ENCODE results near the gene DONSON.

Gene DONSON

DNA sequence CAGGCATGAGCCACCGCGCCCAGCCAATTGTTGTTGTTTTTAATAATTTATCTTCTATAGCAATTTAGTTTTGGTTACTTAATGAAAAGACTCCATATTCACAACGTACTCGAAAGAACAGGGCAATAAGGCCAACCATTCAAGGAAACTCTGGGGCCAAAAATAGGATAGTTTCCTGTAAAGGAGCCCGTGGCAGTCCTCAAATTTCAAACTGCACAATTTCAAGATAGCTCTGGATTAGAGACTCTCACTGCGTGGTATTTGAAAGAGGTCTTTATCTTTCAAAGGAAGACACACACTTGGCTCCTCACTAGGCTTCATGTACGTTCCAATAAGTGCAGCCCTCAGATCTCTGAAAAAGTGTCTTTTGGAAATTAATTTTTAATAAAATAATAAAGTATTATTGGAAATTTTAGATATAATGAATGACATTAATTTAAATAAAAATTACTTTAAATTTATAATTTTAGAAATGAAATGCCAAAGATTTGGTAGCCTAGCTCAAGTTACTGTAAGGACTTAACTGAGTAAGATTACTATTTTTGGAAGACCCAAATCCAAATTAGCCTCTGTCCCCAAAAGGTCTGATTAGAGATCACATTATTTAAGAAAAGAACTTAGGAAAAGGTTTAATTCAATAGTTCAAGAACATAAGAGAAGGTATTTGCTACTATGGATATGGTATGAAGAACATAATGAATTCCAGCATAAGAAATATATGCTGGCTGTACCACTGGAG, 22.7 kb upstream of the DONSON start:
- ChIA-PET CTCF (interaction anchor here (0.6 to 2.0 kb wide), 5 partner anchors 7 to 11 kb away, joined by 3 to 12 read pairs (median 3); no protein-coding TSS in a partner anchor), POLR2A (no interaction called here)
- H3K4me3 ChIP-seq (ENCODE audit: low read depth, low read length), result no peak overlapping the region
- no peak for DNase-seq (ENCODE audit: low read depth, low spot score)
- TF ChIP-seq, protein P1, sequence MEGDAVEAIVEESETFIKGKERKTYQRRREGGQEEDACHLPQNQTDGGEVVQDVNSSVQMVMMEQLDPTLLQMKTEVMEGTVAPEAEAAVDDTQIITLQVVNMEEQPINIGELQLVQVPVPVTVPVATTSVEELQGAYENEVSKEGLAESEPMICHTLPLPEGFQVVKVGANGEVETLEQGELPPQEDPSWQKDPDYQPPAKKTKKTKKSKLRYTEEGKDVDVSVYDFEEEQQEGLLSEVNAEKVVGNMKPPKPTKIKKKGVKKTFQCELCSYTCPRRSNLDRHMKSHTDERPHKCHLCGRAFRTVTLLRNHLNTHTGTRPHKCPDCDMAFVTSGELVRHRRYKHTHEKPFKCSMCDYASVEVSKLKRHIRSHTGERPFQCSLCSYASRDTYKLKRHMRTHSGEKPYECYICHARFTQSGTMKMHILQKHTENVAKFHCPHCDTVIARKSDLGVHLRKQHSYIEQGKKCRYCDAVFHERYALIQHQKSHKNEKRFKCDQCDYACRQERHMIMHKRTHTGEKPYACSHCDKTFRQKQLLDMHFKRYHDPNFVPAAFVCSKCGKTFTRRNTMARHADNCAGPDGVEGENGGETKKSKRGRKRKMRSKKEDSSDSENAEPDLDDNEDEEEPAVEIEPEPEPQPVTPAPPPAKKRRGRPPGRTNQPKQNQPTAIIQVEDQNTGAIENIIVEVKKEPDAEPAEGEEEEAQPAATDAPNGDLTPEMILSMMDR (IDR thresholded peaks at IDR 0.05; ENCODE audit: insufficient read depth, low read length, missing control alignments), result no peak

DNA sequence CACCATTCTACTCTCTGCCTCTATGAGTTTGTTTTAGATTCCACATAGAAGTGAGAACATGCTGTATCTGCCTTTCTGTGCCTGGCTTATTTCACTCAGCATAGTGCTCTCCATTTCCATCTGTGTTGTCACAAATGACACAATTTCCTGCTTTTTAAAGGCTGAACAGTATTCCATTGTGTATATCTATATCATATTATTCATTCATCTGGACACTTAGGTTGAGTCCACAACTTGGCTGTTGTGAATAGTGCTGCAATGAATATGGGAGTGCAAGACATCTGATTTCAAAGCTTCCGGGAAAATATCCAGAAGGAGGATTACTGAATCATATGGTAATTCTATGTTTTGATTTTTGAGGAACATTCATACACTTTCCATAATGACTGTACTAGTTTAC, 20.1 kb upstream of the DONSON start:
- ChIA-PET CTCF (interaction anchor here (0.8 to 4.4 kb wide), 6 partner anchors 8 to 77 kb away, joined by 3 to 72 read pairs (median 4); partner anchors contain the start of gene DONSON), POLR2A (no interaction called here)
- H3K4me3 ChIP-seq (ENCODE audit: low read depth, low read length), result no peak overlapping the region
- DNase-seq (ENCODE audit: low read depth, low spot score), result no peak
- TF ChIP-seq, protein P1 (IDR thresholded peaks at IDR 0.05; ENCODE audit: insufficient read depth, low read length, missing control alignments), result no peak

DNA sequence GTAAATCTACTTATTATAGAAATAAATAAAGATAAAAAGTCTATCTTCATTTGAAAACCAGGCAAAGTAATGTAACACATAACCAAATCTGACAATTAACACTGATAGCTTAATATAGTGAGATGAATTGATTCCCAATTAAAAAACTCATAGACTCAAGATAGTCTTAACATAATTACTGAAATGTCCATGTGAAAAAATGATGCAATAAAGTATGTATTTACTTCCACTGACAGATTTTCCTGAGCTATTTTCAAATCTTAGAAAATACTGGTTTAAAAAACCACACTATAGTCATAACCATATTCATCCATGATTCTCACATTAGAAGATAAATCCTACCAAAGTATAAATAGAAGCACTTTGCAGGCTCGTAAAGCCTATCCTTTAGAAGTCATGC, 9.6 kb upstream of the DONSON start:
- DNase-seq (ENCODE audit: low read depth, low spot score), result no peak
- H3K4me3 ChIP-seq (ENCODE audit: low read depth, low read length), result no peak overlapping the region
- TF ChIP-seq, protein P1 (IDR thresholded peaks at IDR 0.05; ENCODE audit: insufficient read depth, low read length, missing control alignments), result no peak
- ChIA-PET CTCF (interaction anchor here (2.0 to 2.3 kb wide), 2 partner anchors 8 to 9 kb away, joined by 5 to 18 read pairs; no protein-coding TSS in a partner anchor), POLR2A (no interaction called here)

GRCh38 chr21:33587792-33588484, 546 bp downstream of the DONSON start:
- CTCF ChIA-PET, result interaction anchor here (0.6 to 5.9 kb wide), 6 partner anchors 14 to 307 kb away, joined by 3 to 72 read pairs (median 4); no protein-coding TSS in a partner anchor

DNA sequence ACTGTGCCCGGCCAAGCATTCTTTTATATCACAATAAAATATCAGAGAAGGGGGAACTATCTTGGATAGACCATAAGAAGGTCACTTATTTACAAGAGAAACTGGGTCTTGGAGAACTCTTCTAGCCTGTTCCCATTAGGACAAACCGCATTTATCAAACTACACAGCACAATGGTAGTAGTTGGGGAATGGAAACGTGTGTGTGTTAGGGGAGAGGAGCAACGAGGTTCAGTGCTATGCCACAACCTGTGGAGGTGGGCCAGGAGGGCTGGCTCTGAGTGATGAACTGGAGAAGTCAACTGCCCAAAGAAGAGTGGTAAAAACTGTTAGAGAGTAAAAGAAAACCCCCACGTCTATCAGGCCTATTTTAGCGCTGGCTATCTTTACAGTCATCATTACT, 1.6 kb downstream of the DONSON start:
- DNase-seq (ENCODE audit: low read depth, low spot score), result no peak
- peak overlapping the region; percentile 7 for H3K4me3 ChIP-seq (ENCODE audit: low read depth, low read length)
- TF ChIP-seq, protein P1 (IDR thresholded peaks at IDR 0.05; ENCODE audit: insufficient read depth, low read length, missing control alignments), result no peak
- ChIA-PET POLR2A (no interaction called here), CTCF (interaction anchor here (1.5 kb wide), 1 partner anchor 19 kb away, joined by 6 read pairs; no protein-coding TSS in a partner anchor)

More at GRCh38 chr21:33587792-33588484, 546 bp downstream of the DONSON start:
- H3K4me3 ChIP-seq (ENCODE audit: low read depth, low read length), result peak overlapping the region; percentile 82
- TF ChIP-seq, protein P1 (IDR thresholded peaks at IDR 0.05; ENCODE audit: insufficient read depth, low read length, missing control alignments), result no peak
- no peak for DNase-seq (ENCODE audit: low read depth, low spot score)
- POLR2A ChIA-PET, result interaction anchor here (0.7 to 1.7 kb wide), 4 partner anchors 14 to 307 kb away, joined by 3 to 7 read pairs (median 4); partner anchors contain the start of genes IFNAR1 and SON

GRCh38 chr21:33584455-33584854, 4.0 kb downstream of the DONSON start:
- POLR2A ChIA-PET, result interaction anchor here (0.7 to 1.2 kb wide), 2 partner anchors 11 to 94 kb away, joined by 3 to 4 read pairs; no protein-coding TSS in a partner anchor
- CTCF ChIA-PET, result interaction anchor here (4.2 kb wide), 1 partner anchor 21 kb away, joined by 19 read pairs; no protein-coding TSS in a partner anchor
- no peak overlapping the region for H3K4me3 ChIP-seq (ENCODE audit: low read depth, low read length)
- DNase-seq (ENCODE audit: low read depth, low spot score), result no peak
- TF ChIP-seq, protein P1 (IDR thresholded peaks at IDR 0.05; ENCODE audit: insufficient read depth, low read length, missing control alignments), result no peak
